Cardiac muscle cell (in vitro differentiated cells and primary cell): Measurements from ENCODE around the gene CST7. TPM values are rescaled to one million over a fixed set of nuclear protein-coding genes. Genes with fewer than 3 reads are reported as not detected.

Experiments
- DNase-seq, 2 donors: peaks; one replicate each; pipeline versions ENCODE4 v3.0.0 to v3.0.0-alpha.2; 2010 to 2017; ENCODE audit warnings: low read depth in 1 of 2, low spot score in 1 of 2
- H3K27ac ChIP-seq: fragments of 200-600 bp; sonication (generic); 2 replicates; pipeline ENCODE4 v1.5.1; 2016
- H3K27me3 ChIP-seq: fragments of 200-600 bp; sonication (generic); 2 replicates; pipeline ENCODE4 v1.6.0; 2016; ENCODE audit warnings: control low read depth
- H3K36me3 ChIP-seq: fragments of 200-600 bp; sonication (generic); 2 replicates; pipeline ENCODE4 v1.5.1; 2016; ENCODE audit warnings: control low read depth
- H3K4me1 ChIP-seq: fragments of 200-600 bp; sonication (generic); 2 replicates; pipeline ENCODE4 v1.8.1; 2017; ENCODE audit warnings: low read depth, mild to moderate bottlenecking, mixed run types
- H3K4me3 ChIP-seq: fragments of 200-600 bp; sonication (generic); 2 replicates; pipeline ENCODE4 v1.5.1; 2016; ENCODE audit warnings: mild to moderate bottlenecking
- H3K9me3 ChIP-seq: fragments of 200-600 bp; sonication (generic); 2 replicates; pipeline ENCODE4 v1.5.1; 2017; ENCODE audit warnings: low read depth, mild to moderate bottlenecking, control low read depth
- CTCF ChIP-seq: IDR thresholded peaks from 2 replicates; pipeline ENCODE4 v1.5.1; 2012; ENCODE audit warnings: low read depth, mild to moderate bottlenecking, low read length
- polyA plus RNA-seq: library from polyadenylated mRNA; unstranded; fragments of >200 nt; fragmentation: Nextera tagmentation; extraction: Ambion mirVana; gene quantifications from 2 replicates; pipeline ENCODE4 v1.2.1, GENCODE V29; 2016
- total RNA-seq: library from RNA; depleted of rRNA; stranded (reverse); fragments of >200 nt; gene quantifications from 2 replicates; pipeline ENCODE4 v1.2.3, GENCODE V29; 2016

The CST7 gene
- total and polyA plus RNA-seq, 2 experiments from 2014 or later: 0.20 TPM; not detected in 1

- Histone ChIP-seq H3K4me1 (no peaks in the 10 kb centered on the region), H3K36me3 (no peaks in the 10 kb centered on the region), H3K27me3 (peaks cover under 1% of the 10 kb centered on the region), H3K9me3 (no peaks in the 10 kb centered on the region), H3K27ac (no peak overlapping the region), H3K4me3 (no peak overlapping the region)
- no peak for DNase-seq
- TF ChIP-seq CTCF: no peak
Observed at GRCh38 chr20:25005661-25006060, 56.6 kb downstream of the CST7 start.

- DNase-seq: no peak
- Histone ChIP-seq H3K27ac (no peak overlapping the region), H3K4me1 (no peaks in the 10 kb centered on the region), H3K36me3 (no peaks in the 10 kb centered on the region), H3K9me3 (no peaks in the 10 kb centered on the region), H3K4me3 (no peak overlapping the region), H3K27me3 (no peaks in the 10 kb centered on the region)
- TF ChIP-seq CTCF: no peak
Observed at GRCh38 chr20:25006431-25007167, 57.5 kb downstream of the CST7 start.

- no peaks in the 10 kb centered on the region for H3K9me3 ChIP-seq
- H3K36me3 ChIP-seq: no peaks in the 10 kb centered on the region
- DNase-seq: no peak
- no peak overlapping the region for H3K27ac ChIP-seq
- no peaks in the 10 kb centered on the region for H3K4me1 ChIP-seq
- H3K27me3 ChIP-seq: no peaks in the 10 kb centered on the region
- no peak overlapping the region for H3K4me3 ChIP-seq
- TF ChIP-seq CTCF: no peak
Observed at GRCh38 chr20:25007491-25008305, 58.6 kb downstream of the CST7 start.

- DNase-seq: no peak
Observed at GRCh38 chr20:25008388-25009217, 59.5 kb downstream of the CST7 start.

More at GRCh38 chr20:25008388-25009217, 59.5 kb downstream of the CST7 start:
- Histone ChIP-seq H3K9me3 (no peaks in the 10 kb centered on the region), H3K4me3 (no peak overlapping the region), H3K27ac (no peak overlapping the region), H3K27me3 (no peaks in the 10 kb centered on the region), H3K4me1 (no peaks in the 10 kb centered on the region), H3K36me3 (no peaks in the 10 kb centered on the region)
- TF ChIP-seq CTCF: no peak

Other genes starting within 250 kb of the CST7 start
- 50.4 and 60.6 TPM in 2 replicates for gene APMAP, start 43.5 kb downstream of the CST7 start, total RNA-seq
- gene APMAP, start 43.5 kb downstream of the CST7 start, polyA plus RNA-seq: 81.2 and 90.2 TPM in 2 replicates
- gene ACSS1, start 108.9 kb downstream of the CST7 start, total RNA-seq: not detected in 2 replicates
- gene ACSS1, start 108.9 kb downstream of the CST7 start, polyA plus RNA-seq: not detected in 2 replicates
- gene VSX1, start 132.9 kb downstream of the CST7 start, total RNA-seq: not detected in 2 replicates
- gene VSX1, start 132.9 kb downstream of the CST7 start, polyA plus RNA-seq: not detected in 2 replicates
- gene ENTPD6, start 246.4 kb downstream of the CST7 start, total RNA-seq: 107 and 110 TPM in 2 replicates
- gene ENTPD6, start 246.4 kb downstream of the CST7 start, polyA plus RNA-seq: 95.7 and 107 TPM in 2 replicates